Measurements from ENCODE around the gene SAMD3.

GRCh38 chr6:130198483-130199035 lies 24.2 kb downstream of the SAMD3 start:
- TF ChIP-seq, protein P1, sequence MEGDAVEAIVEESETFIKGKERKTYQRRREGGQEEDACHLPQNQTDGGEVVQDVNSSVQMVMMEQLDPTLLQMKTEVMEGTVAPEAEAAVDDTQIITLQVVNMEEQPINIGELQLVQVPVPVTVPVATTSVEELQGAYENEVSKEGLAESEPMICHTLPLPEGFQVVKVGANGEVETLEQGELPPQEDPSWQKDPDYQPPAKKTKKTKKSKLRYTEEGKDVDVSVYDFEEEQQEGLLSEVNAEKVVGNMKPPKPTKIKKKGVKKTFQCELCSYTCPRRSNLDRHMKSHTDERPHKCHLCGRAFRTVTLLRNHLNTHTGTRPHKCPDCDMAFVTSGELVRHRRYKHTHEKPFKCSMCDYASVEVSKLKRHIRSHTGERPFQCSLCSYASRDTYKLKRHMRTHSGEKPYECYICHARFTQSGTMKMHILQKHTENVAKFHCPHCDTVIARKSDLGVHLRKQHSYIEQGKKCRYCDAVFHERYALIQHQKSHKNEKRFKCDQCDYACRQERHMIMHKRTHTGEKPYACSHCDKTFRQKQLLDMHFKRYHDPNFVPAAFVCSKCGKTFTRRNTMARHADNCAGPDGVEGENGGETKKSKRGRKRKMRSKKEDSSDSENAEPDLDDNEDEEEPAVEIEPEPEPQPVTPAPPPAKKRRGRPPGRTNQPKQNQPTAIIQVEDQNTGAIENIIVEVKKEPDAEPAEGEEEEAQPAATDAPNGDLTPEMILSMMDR (IDR thresholded peaks at IDR 0.05): no peak
- no peak for TF ChIP-seq POLR2AphosphoS5 (IDR thresholded peaks at IDR 0.05; ENCODE audit: low read depth, low read length)

All from Panc1 (cell line).